Prostate gland (tissue), 2 donors: ENCODE results near the gene RTCA.

Source experiments
- POLR2A ChIP-seq: fragments of 450-650 bp; IDR thresholded peaks from one replicate; pipeline ENCODE4 v1.6.1; 2016; ENCODE audit warnings: antibody characterized with exemption, mild to moderate bottlenecking
- TF ChIP-seq, protein P1 (sequence below), 4 experiments: fragments of 200-600 bp in 2 of 4; fragments of 450-650 bp in 2 of 4; sonication (generic) in 2 of 4; IDR thresholded peaks; 1 replicate in 3 of 4; 2 replicates in 1 of 4; pipeline ENCODE4 v1.5.1; 2016 to 2019; ENCODE audit warnings: antibody characterized with exemption in 4 of 4, mild to moderate bottlenecking in 2 of 4, moderate library complexity in 2 of 4

DNA sequence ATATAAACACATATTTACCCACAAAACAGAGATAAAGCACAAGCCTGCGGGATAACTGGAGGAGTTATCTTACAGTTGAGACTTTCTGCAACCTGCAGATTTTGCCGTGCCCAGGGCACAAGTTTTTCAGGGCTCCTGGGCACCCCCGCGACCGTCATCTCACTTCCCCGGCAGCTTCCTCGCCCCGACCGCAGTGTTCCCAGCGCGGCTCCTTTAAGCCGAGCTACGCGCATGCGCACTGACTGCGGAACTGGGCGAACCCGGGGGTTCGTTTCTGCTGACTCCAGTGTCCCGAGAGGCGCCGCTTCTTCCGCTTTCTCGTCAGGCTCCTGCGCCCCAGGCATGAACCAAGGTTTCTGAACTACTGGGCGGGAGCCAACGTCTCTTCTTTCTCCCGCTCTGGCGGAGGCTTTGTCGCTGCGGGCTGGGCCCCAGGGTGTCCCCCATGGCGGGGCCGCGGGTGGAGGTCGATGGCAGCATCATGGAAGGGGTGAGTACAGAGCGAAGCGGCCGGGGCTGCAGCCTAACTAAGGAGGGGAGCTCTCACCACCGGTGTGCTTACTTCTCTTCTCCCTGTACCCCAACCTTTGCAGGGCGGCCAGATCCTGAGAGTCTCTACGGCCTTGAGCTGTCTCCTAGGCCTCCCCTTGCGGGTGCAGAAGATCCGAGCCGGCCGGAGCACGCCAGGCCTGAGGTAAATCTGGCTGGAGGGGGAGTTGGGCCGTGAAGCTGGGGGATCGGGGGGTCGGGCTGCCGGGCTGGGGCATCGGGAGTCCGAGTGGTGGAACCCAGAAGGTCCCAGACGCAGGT lies at the start of gene RTCA:
- TF ChIP-seq, protein P1, sequence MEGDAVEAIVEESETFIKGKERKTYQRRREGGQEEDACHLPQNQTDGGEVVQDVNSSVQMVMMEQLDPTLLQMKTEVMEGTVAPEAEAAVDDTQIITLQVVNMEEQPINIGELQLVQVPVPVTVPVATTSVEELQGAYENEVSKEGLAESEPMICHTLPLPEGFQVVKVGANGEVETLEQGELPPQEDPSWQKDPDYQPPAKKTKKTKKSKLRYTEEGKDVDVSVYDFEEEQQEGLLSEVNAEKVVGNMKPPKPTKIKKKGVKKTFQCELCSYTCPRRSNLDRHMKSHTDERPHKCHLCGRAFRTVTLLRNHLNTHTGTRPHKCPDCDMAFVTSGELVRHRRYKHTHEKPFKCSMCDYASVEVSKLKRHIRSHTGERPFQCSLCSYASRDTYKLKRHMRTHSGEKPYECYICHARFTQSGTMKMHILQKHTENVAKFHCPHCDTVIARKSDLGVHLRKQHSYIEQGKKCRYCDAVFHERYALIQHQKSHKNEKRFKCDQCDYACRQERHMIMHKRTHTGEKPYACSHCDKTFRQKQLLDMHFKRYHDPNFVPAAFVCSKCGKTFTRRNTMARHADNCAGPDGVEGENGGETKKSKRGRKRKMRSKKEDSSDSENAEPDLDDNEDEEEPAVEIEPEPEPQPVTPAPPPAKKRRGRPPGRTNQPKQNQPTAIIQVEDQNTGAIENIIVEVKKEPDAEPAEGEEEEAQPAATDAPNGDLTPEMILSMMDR (IDR thresholded peaks at IDR 0.05), result peak in 1 of 4 experiments; percentile 14
- peak; percentile 84 for TF ChIP-seq POLR2A
